Mammary epithelial cell (primary cell): ENCODE results near the gene SUN3.

ENCODE experiments used
- EZH2 ChIP-seq: IDR thresholded peaks from 2 replicates; pipeline ENCODE4 v1.6.1; 2012; ENCODE audit warnings: low read length, inconsistent platforms, borderline replicate concordance
- TF ChIP-seq, protein P1 (sequence below), 2 donors: IDR thresholded peaks in 1 of 2; conservative IDR thresholded peaks in 1 of 2; 2 replicates each; pipeline ENCODE4 v1.5.1; 2011 to 2012; ENCODE audit warnings: inconsistent platforms in 2 of 2, low read length in 2 of 2, mild to moderate bottlenecking in 2 of 2, control low read depth in 1 of 2, low read depth in 1 of 2; ENCODE audit not compliant: insufficient read depth in 1 of 2; ENCODE audit errors: extremely low read depth in 1 of 2

DNA sequence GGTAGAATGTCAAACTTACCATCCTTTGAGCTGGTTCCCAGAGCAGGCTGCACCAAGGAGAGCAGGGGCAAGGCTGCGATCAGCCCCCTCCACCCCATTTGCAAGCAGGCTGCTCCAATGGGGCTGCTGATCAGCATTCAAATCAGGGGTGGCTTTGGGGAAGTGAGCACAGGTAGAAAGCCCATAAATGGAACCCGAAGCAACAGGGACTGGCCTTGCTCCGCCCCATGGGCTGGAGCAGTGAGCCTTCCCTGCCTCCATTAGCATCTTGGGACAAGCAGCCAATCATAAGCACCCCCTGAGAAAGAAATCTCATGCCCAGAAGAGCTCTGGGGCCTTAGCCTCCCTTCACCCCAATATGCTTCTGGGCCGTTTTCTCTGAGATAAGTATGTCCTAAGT, 76.7 kb downstream of the SUN3 start:
- TF ChIP-seq, protein P1, sequence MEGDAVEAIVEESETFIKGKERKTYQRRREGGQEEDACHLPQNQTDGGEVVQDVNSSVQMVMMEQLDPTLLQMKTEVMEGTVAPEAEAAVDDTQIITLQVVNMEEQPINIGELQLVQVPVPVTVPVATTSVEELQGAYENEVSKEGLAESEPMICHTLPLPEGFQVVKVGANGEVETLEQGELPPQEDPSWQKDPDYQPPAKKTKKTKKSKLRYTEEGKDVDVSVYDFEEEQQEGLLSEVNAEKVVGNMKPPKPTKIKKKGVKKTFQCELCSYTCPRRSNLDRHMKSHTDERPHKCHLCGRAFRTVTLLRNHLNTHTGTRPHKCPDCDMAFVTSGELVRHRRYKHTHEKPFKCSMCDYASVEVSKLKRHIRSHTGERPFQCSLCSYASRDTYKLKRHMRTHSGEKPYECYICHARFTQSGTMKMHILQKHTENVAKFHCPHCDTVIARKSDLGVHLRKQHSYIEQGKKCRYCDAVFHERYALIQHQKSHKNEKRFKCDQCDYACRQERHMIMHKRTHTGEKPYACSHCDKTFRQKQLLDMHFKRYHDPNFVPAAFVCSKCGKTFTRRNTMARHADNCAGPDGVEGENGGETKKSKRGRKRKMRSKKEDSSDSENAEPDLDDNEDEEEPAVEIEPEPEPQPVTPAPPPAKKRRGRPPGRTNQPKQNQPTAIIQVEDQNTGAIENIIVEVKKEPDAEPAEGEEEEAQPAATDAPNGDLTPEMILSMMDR (conservative IDR thresholded peaks at IDR 0.05 in 1 of 2, IDR thresholded peaks at IDR 0.05 in 1 of 2; ENCODE audit: extremely low read depth in 1 of 2, insufficient read depth in 1 of 2, low read depth in 1 of 2, low read length in 2 of 2) = no peak
- no peak for TF ChIP-seq EZH2
